Thyroid gland (tissue), 4 donors: ENCODE data around the gene GPS1.

Experiments used
- POLR2A ChIP-seq, 2 donors: fragments of 450-650 bp; IDR thresholded peaks; one replicate each; pipeline ENCODE4 v1.6.1; 2017; ENCODE audit warnings: antibody characterized with exemption in 2 of 2, mild to moderate bottlenecking in 2 of 2, moderate library complexity in 1 of 2
- TF ChIP-seq, protein P1 (sequence below), 6 experiments: fragments of 200-600 bp in 3 of 6; fragments of 450-650 bp in 3 of 6; sonication (generic) in 3 of 6; IDR thresholded peaks; one replicate each; pipeline ENCODE4 v1.5.1; 2016 to 2019; ENCODE audit warnings: antibody characterized with exemption in 6 of 6, mild to moderate bottlenecking in 2 of 6, inconsistent platforms in 1 of 6, moderate library complexity in 1 of 6

DNA sequence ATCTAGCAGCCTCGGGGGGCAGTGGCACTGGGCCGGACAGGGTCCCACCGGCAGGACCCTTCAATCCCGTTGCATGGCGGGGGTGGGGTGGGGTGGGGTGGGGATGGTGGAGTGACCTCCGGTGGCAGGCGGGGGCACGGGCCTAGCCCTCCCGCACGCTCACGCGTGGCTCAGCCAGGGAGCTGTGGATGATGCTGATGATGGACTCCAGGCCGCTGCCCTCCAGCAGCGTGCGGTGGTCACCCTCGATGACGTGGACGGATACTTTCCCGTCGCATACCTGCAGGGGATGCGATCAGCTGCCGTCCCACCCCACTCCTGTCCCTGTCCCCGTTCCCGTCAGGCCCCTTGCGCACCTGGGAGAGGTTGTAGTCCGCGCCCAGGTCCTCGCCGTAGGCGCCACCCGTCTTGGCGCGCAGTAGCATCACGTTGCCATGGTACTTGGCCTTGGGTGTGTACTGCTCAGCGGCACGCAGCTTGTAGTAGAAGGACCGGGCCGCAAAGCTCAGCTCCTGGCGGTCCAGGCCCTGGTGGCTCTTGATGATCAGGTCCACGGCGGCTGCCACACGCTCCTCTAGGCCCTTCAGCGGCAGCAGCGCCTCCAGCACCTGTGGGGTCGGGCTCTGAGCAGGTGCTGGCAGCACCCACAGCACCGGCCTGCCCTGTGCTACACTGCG lies 27.4 kb downstream of the GPS1 start:
- TF ChIP-seq, protein P1, sequence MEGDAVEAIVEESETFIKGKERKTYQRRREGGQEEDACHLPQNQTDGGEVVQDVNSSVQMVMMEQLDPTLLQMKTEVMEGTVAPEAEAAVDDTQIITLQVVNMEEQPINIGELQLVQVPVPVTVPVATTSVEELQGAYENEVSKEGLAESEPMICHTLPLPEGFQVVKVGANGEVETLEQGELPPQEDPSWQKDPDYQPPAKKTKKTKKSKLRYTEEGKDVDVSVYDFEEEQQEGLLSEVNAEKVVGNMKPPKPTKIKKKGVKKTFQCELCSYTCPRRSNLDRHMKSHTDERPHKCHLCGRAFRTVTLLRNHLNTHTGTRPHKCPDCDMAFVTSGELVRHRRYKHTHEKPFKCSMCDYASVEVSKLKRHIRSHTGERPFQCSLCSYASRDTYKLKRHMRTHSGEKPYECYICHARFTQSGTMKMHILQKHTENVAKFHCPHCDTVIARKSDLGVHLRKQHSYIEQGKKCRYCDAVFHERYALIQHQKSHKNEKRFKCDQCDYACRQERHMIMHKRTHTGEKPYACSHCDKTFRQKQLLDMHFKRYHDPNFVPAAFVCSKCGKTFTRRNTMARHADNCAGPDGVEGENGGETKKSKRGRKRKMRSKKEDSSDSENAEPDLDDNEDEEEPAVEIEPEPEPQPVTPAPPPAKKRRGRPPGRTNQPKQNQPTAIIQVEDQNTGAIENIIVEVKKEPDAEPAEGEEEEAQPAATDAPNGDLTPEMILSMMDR (IDR thresholded peaks at IDR 0.05) = no peak
- TF ChIP-seq POLR2A (IDR thresholded peaks at IDR 0.05) = no peak
